Measurements from ENCODE around the gene NEUROD4.

GRCh38 chr12:54988402-54989054, 31.2 kb upstream of the NEUROD4 start:
- TF ChIP-seq EZH2 (IDR thresholded peaks at IDR 0.05; ENCODE audit: borderline replicate concordance) (no peak), CTCF (IDR thresholded peaks at IDR 0.05; ENCODE audit: poor library complexity) (no peak), EZH2phosphoT487 (IDR thresholded peaks at IDR 0.05; ENCODE audit: low read depth, severe bottlenecking, unreplicated experiment) (no peak)
